Measurements from ENCODE around the gene TBL3.

- TF ChIP-seq POLR2A (IDR thresholded peaks at IDR 0.05; ENCODE audit: low read depth, low read length) (peak; percentile 94), POLR2AphosphoS5 (IDR thresholded peaks at IDR 0.05; ENCODE audit: low read depth, low read length) (peak; percentile 81), TAF1 (IDR thresholded peaks at IDR 0.05; ENCODE audit: borderline replicate concordance, low read depth, low read length) (peak; percentile 77; the same call in 1 of the 2 replicates)
Observed at GRCh38 chr16:2009791-2010510, 38.1 kb downstream of the TBL3 start, which contains the start of gene ZNF598.
